GM23338 (cell line): ENCODE measurements around the gene HRK. TPM values are rescaled to one million over a fixed set of nuclear protein-coding genes. Genes with fewer than 3 reads are reported as not detected.

ENCODE experiments used
- ATAC-seq: fragments of 200-7000 bp; cut with Tn5 transposase; 3 replicates; pipeline ENCODE4 v1.9.1; 2020
- DNase-seq: peaks from one replicate; pipeline ENCODE4 v3.0.0-alpha.2; 2015; ENCODE audit warnings: low spot score
- H2AFZ ChIP-seq: fragments of 200-600 bp; sonication (generic); 2 replicates; pipeline ENCODE4 v1.8.0; 2016; ENCODE audit warnings: antibody characterized with exemption, mild to moderate bottlenecking, moderate library complexity
- H3F3A ChIP-seq: fragments of 200-600 bp; sonication (generic); replicated peaks from 2 replicates; pipeline ENCODE4 v1.8.0; 2017; ENCODE audit warnings: antibody characterized with exemption, mixed run types, low read depth
- H3K27ac ChIP-seq: fragments of 200-600 bp; sonication (generic); 2 replicates; pipeline ENCODE4 v1.6.1; 2016; ENCODE audit warnings: low read depth
- H3K27me3 ChIP-seq: fragments of 200-600 bp; sonication (generic); 2 replicates; pipeline ENCODE4 v1.8.0; 2016; ENCODE audit warnings: mild to moderate bottlenecking, mixed run types, moderate library complexity; ENCODE audit not compliant: insufficient read depth
- H3K36me3 ChIP-seq: fragments of 200-600 bp; sonication (generic); 2 replicates; pipeline ENCODE4 v1.8.0; 2016; ENCODE audit warnings: mild to moderate bottlenecking; ENCODE audit not compliant: insufficient read depth
- H3K4me1 ChIP-seq: fragments of 200-600 bp; sonication (generic); 2 replicates; pipeline ENCODE4 v1.8.0; 2016; ENCODE audit warnings: mild to moderate bottlenecking, moderate library complexity; ENCODE audit not compliant: insufficient read depth
- H3K4me2 ChIP-seq: fragments of 200-600 bp; sonication (generic); 2 replicates; pipeline ENCODE4 v1.7.1; 2017; ENCODE audit warnings: mixed run types
- H3K4me3 ChIP-seq: fragments of 200-600 bp; sonication (generic); 2 replicates; pipeline ENCODE4 v1.6.1; 2016; ENCODE audit warnings: mixed run types
- H3K79me2 ChIP-seq: fragments of 200-600 bp; sonication (generic); replicated peaks from 2 replicates; pipeline ENCODE4 v1.8.0; 2017; ENCODE audit warnings: mild to moderate bottlenecking; ENCODE audit not compliant: insufficient read depth
- H3K9me2 ChIP-seq: fragments of 200-600 bp; sonication (generic); 2 replicates; pipeline ENCODE4 v1.8.0; 2017; ENCODE audit not compliant: insufficient read depth
- H4K20me1 ChIP-seq: fragments of 200-600 bp; sonication (generic); replicated peaks from 2 replicates; pipeline ENCODE4 v1.8.0; 2017; ENCODE audit warnings: mild to moderate bottlenecking; ENCODE audit not compliant: insufficient read depth
- H3K27ac Mint-ChIP-seq: 2 replicates; pipeline ENCODE4 v1.8.0; 2020; ENCODE audit warnings: inconsistent platforms, mild to moderate bottlenecking, moderate library complexity, mixed read lengths
- H3K27me3 Mint-ChIP-seq: 3 replicates; pipeline ENCODE4 v1.8.0; 2022; ENCODE audit warnings: low read depth, mild to moderate bottlenecking, moderate library complexity, mixed read lengths, inconsistent platforms; ENCODE audit not compliant: insufficient read depth, poor library complexity
- H3K36me3 Mint-ChIP-seq: 3 replicates; pipeline ENCODE4 v1.8.0; 2021; ENCODE audit warnings: low read depth, mild to moderate bottlenecking, inconsistent platforms, moderate library complexity, mixed read lengths
- H3K4me1 Mint-ChIP-seq: 3 replicates; pipeline ENCODE4 v1.8.0; 2020; ENCODE audit warnings: mild to moderate bottlenecking, inconsistent platforms, mixed read lengths
- H3K4me3 Mint-ChIP-seq: 3 replicates; pipeline ENCODE4 v1.8.0; 2021; ENCODE audit warnings: moderate library complexity, mild to moderate bottlenecking, inconsistent platforms, mixed read lengths
- H3K9me3 Mint-ChIP-seq: 3 replicates; pipeline ENCODE4 v1.8.0; 2020; ENCODE audit warnings: moderate library complexity, mild to moderate bottlenecking, inconsistent platforms, mixed read lengths
- CREB1 ChIP-seq: fragments of 250-450 bp; sonication (Bioruptor Pico); IDR thresholded peaks from 2 replicates; pipeline ENCODE4 v1.5.0; 2020; ENCODE audit warnings: low read depth, mild to moderate bottlenecking, moderate library complexity
- EZH2 ChIP-seq: fragments of 200-600 bp; sonication (generic); IDR thresholded peaks from one replicate; pipeline ENCODE4 v1.8.0; 2017; ENCODE audit warnings: antibody characterized with exemption, mild to moderate bottlenecking, low read depth; ENCODE audit not compliant: unreplicated experiment
- EZH2phosphoT487 ChIP-seq: fragments of 200-600 bp; sonication (generic); IDR thresholded peaks from one replicate; pipeline ENCODE4 v1.8.1; 2018; ENCODE audit warnings: antibody characterized with exemption; ENCODE audit not compliant: unreplicated experiment
- JUNB ChIP-seq: IDR thresholded peaks from one replicate; pipeline ENCODE4 v1.6.1; 2016; ENCODE audit warnings: antibody characterized with exemption; ENCODE audit not compliant: unreplicated experiment
- NANOG ChIP-seq: IDR thresholded peaks from 2 replicates; pipeline ENCODE4 v1.6.1; 2016; ENCODE audit warnings: antibody characterized with exemption, borderline replicate concordance
- POLR2AphosphoS5 ChIP-seq: IDR thresholded peaks from 2 replicates; pipeline ENCODE4 v1.6.1; 2016; ENCODE audit warnings: antibody characterized with exemption, low read depth
- STAT1 ChIP-seq: IDR thresholded peaks from one replicate; pipeline ENCODE4 v1.6.1; 2016; ENCODE audit warnings: antibody characterized with exemption; ENCODE audit not compliant: unreplicated experiment
- ZNF114 ChIP-seq: fragments of 250-450 bp; sonication (Bioruptor Pico); IDR thresholded peaks from 2 replicates; pipeline ENCODE4 v1.5.0; 2020; ENCODE audit warnings: mild to moderate bottlenecking, moderate library complexity
- ZNF331 ChIP-seq: fragments of 250-450 bp; sonication (Bioruptor Pico); IDR thresholded peaks from 2 replicates; pipeline ENCODE4 v1.5.0; 2020; ENCODE audit warnings: low read depth, mild to moderate bottlenecking, moderate library complexity
- long read RNA-seq: library from polyadenylated mRNA; unstranded; transcript quantifications from one replicate; pipeline ENCODE4 v2.0.0, GENCODE V29; 2020; ENCODE audit not compliant: unreplicated experiment
- polyA plus RNA-seq: library from polyadenylated mRNA; unstranded; fragments of >200 nt; fragmentation: Nextera tagmentation; extraction: Ambion mirVana; gene quantifications from 2 replicates; pipeline ENCODE4 v1.2.1, GENCODE V29; 2016
- total RNA-seq: library from RNA; depleted of rRNA; stranded (reverse); fragments of >200 nt; shearing (Covaris generic); gene quantifications from 2 replicates; pipeline ENCODE4 v1.2.3, GENCODE V29; 2014; rRNA removed
- TF ChIP-seq, protein P1 (sequence below): IDR thresholded peaks from one replicate; pipeline ENCODE4 v1.6.1; 2018; ENCODE audit warnings: antibody characterized with exemption; ENCODE audit not compliant: unreplicated experiment
- TF ChIP-seq, protein P2 (sequence below), 2 experiments: fragments of 200-600 bp in 1 of 2; sonication (generic) in 1 of 2; conservative IDR thresholded peaks; 2 replicates each; pipeline versions ENCODE4 v1.5.1 to v1.6.1; 2016 to 2017; ENCODE audit warnings: antibody characterized with exemption in 2 of 2, low read depth in 2 of 2, mild to moderate bottlenecking in 2 of 2, moderate library complexity in 1 of 2
- TF ChIP-seq, protein P3 (sequence below): fragments of 250-450 bp; sonication (Bioruptor Pico); IDR thresholded peaks from 2 replicates; pipeline ENCODE4 v1.5.0; 2020; ENCODE audit warnings: mild to moderate bottlenecking, moderate library complexity
- TF ChIP-seq, protein P4 (sequence below): IDR thresholded peaks from 2 replicates; pipeline ENCODE4 v1.6.1; 2016; ENCODE audit warnings: antibody characterized with exemption

HRK gene
- total RNA-seq (1.0 and 1.9 TPM in 2 replicates), polyA plus RNA-seq (1.7 and 1.9 TPM in 2 replicates)
- long read RNA-seq, full-length matches to known transcripts: 3 of 4 reads
- long read RNA-seq, partial matches to known transcripts: 0 of 4 reads
- long read RNA-seq, other reads (novel, unspliced or antisense): 1 of 4 reads

DNA sequence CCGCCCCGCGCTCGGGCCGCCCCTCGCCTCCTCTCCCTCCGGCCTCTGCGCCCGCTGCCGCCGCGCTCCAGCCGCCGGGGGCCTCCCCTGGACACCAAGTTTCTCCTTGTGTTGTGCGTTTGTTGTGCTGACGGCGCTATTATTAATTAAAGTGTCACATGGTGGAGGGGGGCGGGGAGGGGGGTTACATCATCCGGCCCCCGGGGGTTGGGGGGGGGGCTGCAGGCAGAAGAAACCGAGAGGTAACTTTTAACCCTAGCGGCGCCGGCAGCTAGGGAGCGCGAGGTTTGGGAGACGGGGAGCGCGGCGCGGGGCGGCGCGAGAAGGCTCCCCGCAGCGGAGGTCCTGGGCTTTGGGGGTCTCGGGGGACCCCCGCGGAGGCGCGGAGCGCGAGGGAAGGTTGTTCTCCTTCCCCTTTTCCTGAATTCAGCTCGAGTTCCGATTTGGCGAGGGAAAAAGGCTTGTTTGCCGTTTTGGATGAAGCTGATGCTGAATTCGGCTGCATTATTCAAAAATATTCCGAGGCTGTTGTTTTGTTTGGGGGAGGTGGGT lies at the start of gene HRK:
Gene HRK (minus strand): TSS at position 117 of the 552 bp plus-strand sequence. CDS start 134 bp downstream, outside the sequence.
- DNase-seq: peak; percentile 74
- H3K4me2 ChIP-seq: peak within 1 kb of the TSS; percentile 99
- H3K27me3 Mint-ChIP-seq: peaks cover 63% of the 10 kb centered on the region

More for the DNA sequence above, at the start of gene HRK:
- Histone ChIP-seq H3K79me2 (0 out of 2 replicates have a peak, but pooled peaks cover 4% of the 10 kb centered on the region), H3F3A (peaks cover 24% of the 10 kb centered on the region), H3K27ac (no peak within 1 kb of the TSS), H3K9me2 (no peaks in the 10 kb centered on the region), H2AFZ (peak within 1 kb of the TSS; percentile 96), H3K36me3 (no peaks in the 10 kb centered on the region), H3K4me3 (peak within 1 kb of the TSS; percentile 78), H3K4me1 (peaks cover 39% of the 10 kb centered on the region), H4K20me1 (peaks cover 18% of the 10 kb centered on the region; the same call in 1 of the 2 replicates), H3K27me3 (peaks cover 81% of the 10 kb centered on the region)
- H3K4me1 Mint-ChIP-seq: peaks cover 32% of the 10 kb centered on the region
- peaks cover 4% of the 10 kb centered on the region; the same call in 2 of the 3 replicates for H3K36me3 Mint-ChIP-seq
- no peak; the same call in 1 of the 3 replicates for ATAC-seq
- H3K27ac Mint-ChIP-seq: no peak within 1 kb of the TSS
- H3K4me3 Mint-ChIP-seq: peak within 1 kb of the TSS; percentile 88
- H3K9me3 Mint-ChIP-seq: no peaks in the 10 kb centered on the region; the same call in none of the 3 replicates
- TF ChIP-seq EZH2 (no peak), ZNF331 (CRISPR knock-in tag) (no peak), CREB1 (CRISPR knock-in tag) (no peak), NANOG (no peak), POLR2AphosphoS5 (no peak), JUNB (no peak), STAT1 (no peak), ZNF114 (CRISPR knock-in tag) (no peak), EZH2phosphoT487 (no peak)
- TF ChIP-seq, protein P1, sequence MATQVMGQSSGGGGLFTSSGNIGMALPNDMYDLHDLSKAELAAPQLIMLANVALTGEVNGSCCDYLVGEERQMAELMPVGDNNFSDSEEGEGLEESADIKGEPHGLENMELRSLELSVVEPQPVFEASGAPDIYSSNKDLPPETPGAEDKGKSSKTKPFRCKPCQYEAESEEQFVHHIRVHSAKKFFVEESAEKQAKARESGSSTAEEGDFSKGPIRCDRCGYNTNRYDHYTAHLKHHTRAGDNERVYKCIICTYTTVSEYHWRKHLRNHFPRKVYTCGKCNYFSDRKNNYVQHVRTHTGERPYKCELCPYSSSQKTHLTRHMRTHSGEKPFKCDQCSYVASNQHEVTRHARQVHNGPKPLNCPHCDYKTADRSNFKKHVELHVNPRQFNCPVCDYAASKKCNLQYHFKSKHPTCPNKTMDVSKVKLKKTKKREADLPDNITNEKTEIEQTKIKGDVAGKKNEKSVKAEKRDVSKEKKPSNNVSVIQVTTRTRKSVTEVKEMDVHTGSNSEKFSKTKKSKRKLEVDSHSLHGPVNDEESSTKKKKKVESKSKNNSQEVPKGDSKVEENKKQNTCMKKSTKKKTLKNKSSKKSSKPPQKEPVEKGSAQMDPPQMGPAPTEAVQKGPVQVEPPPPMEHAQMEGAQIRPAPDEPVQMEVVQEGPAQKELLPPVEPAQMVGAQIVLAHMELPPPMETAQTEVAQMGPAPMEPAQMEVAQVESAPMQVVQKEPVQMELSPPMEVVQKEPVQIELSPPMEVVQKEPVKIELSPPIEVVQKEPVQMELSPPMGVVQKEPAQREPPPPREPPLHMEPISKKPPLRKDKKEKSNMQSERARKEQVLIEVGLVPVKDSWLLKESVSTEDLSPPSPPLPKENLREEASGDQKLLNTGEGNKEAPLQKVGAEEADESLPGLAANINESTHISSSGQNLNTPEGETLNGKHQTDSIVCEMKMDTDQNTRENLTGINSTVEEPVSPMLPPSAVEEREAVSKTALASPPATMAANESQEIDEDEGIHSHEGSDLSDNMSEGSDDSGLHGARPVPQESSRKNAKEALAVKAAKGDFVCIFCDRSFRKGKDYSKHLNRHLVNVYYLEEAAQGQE: no peak
- TF ChIP-seq, protein P2, sequence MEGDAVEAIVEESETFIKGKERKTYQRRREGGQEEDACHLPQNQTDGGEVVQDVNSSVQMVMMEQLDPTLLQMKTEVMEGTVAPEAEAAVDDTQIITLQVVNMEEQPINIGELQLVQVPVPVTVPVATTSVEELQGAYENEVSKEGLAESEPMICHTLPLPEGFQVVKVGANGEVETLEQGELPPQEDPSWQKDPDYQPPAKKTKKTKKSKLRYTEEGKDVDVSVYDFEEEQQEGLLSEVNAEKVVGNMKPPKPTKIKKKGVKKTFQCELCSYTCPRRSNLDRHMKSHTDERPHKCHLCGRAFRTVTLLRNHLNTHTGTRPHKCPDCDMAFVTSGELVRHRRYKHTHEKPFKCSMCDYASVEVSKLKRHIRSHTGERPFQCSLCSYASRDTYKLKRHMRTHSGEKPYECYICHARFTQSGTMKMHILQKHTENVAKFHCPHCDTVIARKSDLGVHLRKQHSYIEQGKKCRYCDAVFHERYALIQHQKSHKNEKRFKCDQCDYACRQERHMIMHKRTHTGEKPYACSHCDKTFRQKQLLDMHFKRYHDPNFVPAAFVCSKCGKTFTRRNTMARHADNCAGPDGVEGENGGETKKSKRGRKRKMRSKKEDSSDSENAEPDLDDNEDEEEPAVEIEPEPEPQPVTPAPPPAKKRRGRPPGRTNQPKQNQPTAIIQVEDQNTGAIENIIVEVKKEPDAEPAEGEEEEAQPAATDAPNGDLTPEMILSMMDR (conservative IDR thresholded peaks at IDR 0.05; ENCODE audit: low read depth in 2 of 2): no peak
- TF ChIP-seq, protein P3, sequence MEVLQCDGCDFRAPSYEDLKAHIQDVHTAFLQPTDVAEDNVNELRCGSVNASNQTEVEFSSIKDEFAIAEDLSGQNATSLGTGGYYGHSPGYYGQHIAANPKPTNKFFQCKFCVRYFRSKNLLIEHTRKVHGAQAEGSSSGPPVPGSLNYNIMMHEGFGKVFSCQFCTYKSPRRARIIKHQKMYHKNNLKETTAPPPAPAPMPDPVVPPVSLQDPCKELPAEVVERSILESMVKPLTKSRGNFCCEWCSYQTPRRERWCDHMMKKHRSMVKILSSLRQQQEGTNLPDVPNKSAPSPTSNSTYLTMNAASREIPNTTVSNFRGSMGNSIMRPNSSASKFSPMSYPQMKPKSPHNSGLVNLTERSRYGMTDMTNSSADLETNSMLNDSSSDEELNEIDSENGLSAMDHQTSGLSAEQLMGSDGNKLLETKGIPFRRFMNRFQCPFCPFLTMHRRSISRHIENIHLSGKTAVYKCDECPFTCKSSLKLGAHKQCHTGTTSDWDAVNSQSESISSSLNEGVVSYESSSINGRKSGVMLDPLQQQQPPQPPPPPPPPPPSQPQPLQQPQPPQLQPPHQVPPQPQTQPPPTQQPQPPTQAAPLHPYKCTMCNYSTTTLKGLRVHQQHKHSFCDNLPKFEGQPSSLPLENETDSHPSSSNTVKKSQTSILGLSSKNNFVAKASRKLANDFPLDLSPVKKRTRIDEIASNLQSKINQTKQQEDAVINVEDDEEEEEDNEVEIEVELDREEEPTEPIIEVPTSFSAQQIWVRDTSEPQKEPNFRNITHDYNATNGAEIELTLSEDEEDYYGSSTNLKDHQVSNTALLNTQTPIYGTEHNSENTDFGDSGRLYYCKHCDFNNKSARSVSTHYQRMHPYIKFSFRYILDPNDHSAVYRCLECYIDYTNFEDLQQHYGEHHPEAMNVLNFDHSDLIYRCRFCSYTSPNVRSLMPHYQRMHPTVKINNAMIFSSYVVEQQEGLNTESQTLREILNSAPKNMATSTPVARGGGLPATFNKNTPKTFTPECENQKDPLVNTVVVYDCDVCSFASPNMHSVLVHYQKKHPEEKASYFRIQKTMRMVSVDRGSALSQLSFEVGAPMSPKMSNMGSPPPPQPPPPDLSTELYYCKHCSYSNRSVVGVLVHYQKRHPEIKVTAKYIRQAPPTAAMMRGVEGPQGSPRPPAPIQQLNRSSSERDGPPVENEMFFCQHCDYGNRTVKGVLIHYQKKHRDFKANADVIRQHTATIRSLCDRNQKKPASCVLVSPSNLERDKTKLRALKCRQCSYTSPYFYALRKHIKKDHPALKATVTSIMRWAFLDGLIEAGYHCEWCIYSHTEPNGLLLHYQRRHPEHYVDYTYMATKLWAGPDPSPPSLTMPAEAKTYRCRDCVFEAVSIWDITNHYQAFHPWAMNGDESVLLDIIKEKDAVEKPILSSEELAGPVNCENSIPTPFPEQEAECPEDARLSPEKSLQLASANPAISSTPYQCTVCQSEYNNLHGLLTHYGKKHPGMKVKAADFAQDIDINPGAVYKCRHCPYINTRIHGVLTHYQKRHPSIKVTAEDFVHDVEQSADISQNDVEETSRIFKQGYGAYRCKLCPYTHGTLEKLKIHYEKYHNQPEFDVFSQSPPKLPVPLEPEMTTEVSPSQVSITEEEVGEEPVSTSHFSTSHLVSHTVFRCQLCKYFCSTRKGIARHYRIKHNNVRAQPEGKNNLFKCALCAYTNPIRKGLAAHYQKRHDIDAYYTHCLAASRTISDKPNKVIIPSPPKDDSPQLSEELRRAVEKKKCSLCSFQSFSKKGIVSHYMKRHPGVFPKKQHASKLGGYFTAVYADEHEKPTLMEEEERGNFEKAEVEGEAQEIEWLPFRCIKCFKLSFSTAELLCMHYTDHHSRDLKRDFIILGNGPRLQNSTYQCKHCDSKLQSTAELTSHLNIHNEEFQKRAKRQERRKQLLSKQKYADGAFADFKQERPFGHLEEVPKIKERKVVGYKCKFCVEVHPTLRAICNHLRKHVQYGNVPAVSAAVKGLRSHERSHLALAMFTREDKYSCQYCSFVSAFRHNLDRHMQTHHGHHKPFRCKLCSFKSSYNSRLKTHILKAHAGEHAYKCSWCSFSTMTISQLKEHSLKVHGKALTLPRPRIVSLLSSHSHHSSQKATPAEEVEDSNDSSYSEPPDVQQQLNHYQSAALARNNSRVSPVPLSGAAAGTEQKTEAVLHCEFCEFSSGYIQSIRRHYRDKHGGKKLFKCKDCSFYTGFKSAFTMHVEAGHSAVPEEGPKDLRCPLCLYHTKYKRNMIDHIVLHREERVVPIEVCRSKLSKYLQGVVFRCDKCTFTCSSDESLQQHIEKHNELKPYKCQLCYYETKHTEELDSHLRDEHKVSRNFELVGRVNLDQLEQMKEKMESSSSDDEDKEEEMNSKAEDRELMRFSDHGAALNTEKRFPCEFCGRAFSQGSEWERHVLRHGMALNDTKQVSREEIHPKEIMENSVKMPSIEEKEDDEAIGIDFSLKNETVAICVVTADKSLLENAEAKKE: no peak
- TF ChIP-seq, protein P4, sequence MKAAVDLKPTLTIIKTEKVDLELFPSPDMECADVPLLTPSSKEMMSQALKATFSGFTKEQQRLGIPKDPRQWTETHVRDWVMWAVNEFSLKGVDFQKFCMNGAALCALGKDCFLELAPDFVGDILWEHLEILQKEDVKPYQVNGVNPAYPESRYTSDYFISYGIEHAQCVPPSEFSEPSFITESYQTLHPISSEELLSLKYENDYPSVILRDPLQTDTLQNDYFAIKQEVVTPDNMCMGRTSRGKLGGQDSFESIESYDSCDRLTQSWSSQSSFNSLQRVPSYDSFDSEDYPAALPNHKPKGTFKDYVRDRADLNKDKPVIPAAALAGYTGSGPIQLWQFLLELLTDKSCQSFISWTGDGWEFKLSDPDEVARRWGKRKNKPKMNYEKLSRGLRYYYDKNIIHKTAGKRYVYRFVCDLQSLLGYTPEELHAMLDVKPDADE: no peak
